Pancreas (tissue), 10 donors: Measurements from ENCODE around the gene APOL2. TPM values are rescaled to one million over a fixed set of nuclear protein-coding genes. Genes with fewer than 3 reads are reported as not detected.

ENCODE experiments used
- ATAC-seq, 4 donors: fragments of 200-7000 bp; cut with Tn5 transposase; one replicate each; pipeline versions ENCODE4 v1.8.0 to v1.9.1; 2020; ENCODE audit warnings: mild to moderate bottlenecking in 4 of 4, moderate library complexity in 4 of 4
- DNase-seq, 6 donors: peaks; one replicate each; pipeline ENCODE4 v3.0.0-alpha.2; 2020
- FAIRE-seq: peaks from 2 replicates; lab custom pipeline; 2012; peaks lifted over from hg19 to GRCh38; lab: Jason Lieb, UNC
- H3K27ac ChIP-seq, 4 donors: fragments of 200-600 bp; sonication (generic); 1 replicate in 3 of 4; 2 replicates in 1 of 4; pipeline versions ENCODE4 v1.5.0 to v1.8.0; 2020
- H3K27me3 ChIP-seq, 4 donors: fragments of 200-600 bp; one replicate each; pipeline ENCODE4 v1.8.0; 2021
- H3K36me3 ChIP-seq, 3 donors: fragments of 200-600 bp; sonication (generic) in 1 of 3; one replicate each; pipeline versions ENCODE4 v1.5.0 to v1.8.0; 2020 to 2021
- H3K4me1 ChIP-seq, 3 donors: fragments of 200-600 bp; one replicate each; pipeline ENCODE4 v1.8.0; 2021
- H3K4me3 ChIP-seq, 4 donors: fragments of 200-600 bp; sonication (generic) in 2 of 4; one replicate each; pipeline versions ENCODE4 v1.5.0 to v1.8.0; 2020 to 2021
- H3K9me3 ChIP-seq, 4 donors: fragments of 200-600 bp; one replicate each; pipeline ENCODE4 v1.8.0; 2021
- CTCF ChIP-seq, 4 donors: fragments of 200-600 bp; sonication (generic) in 3 of 4; IDR thresholded peaks; one replicate each; pipeline versions ENCODE4 v1.5.0 to v1.8.0; 2021; ENCODE audit warnings: antibody characterized with exemption in 4 of 4
- WGBS, 2 donors: extraction: QIAGEN DNeasy Blood & Tissue Kit; methylation state at CpG; one replicate each; pipeline ENCODE4 v1.1.7; 2013; 5-methylcytosine and 5-hydroxymethylcytosine counted together
- intact Hi-C, 3 donors: fragments of 100-400 bp; cut with DNase I; formaldehyde crosslinking; loops; one replicate each; pipeline versions ENCODE4 v1.11.1 to v1.14.2; 2022
- polyA plus RNA-seq, 2 donors: library from polyadenylated mRNA; stranded (reverse); fragments of 200-250 nt; gene quantifications; one replicate each; pipeline ENCODE4 v1.2.3, GENCODE V29; 2013
- total RNA-seq, 6 donors: library from RNA; stranded (reverse); fragmentation: NEBNext Ultra II Directional in 4 of 6; extraction: Animal tissue kit (Norgen Biotek cat#: 25700) in 4 of 6; gene quantifications; one replicate each; pipeline versions ENCODE4 v1.2.1 to v1.2.4, GENCODE V29; 2021 to 2023
- donor health status: healthy with polysubstance abuse.
- donor health status: DM: no; HTN: no; CAD: no; lungs with moderate emphysema.
- donor health status: DM: no; HTN: no; CAD: no.
- donor health status: control.
- donor health status: control.
- donor health status: Bipolar disorder and iron deficiency.
- donor health status: DM: yes; HTN: yes; CAD: no.
- donor health status: DM: no; HTN: no; CAD: no.
- donor health status: DM: no; HTN: no; CAD: no.
- donor health status: DM: yes; HTN: yes; CAD: no.

The APOL2 gene
- total and polyA plus RNA-seq, 8 donors = 6.3 to 23.4 (median 16.5) TPM

GRCh38 chr22:36222887-36223450, 16.4 kb downstream of the APOL2 start:
- Histone ChIP-seq H3K36me3 (peaks cover 0 to 7% (median 0%) of the 10 kb centered on the region in 3 donors), H3K4me3 (no peak overlapping the region), H3K27me3 (no peaks in the 10 kb centered on the region), H3K9me3 (no peaks in the 10 kb centered on the region), H3K27ac (no peak overlapping the region), H3K4me1 (no peaks in the 10 kb centered on the region)
- DNase-seq (no peak), FAIRE-seq (no peak), ATAC-seq (no peak)
- 73 to 77% methylated on average over 9 of the region's 9 CpGs for WGBS, 2 donors
- intact Hi-C loops = no loop called here
- no peak for TF ChIP-seq CTCF (IDR thresholded peaks at IDR 0.05)

DNA sequence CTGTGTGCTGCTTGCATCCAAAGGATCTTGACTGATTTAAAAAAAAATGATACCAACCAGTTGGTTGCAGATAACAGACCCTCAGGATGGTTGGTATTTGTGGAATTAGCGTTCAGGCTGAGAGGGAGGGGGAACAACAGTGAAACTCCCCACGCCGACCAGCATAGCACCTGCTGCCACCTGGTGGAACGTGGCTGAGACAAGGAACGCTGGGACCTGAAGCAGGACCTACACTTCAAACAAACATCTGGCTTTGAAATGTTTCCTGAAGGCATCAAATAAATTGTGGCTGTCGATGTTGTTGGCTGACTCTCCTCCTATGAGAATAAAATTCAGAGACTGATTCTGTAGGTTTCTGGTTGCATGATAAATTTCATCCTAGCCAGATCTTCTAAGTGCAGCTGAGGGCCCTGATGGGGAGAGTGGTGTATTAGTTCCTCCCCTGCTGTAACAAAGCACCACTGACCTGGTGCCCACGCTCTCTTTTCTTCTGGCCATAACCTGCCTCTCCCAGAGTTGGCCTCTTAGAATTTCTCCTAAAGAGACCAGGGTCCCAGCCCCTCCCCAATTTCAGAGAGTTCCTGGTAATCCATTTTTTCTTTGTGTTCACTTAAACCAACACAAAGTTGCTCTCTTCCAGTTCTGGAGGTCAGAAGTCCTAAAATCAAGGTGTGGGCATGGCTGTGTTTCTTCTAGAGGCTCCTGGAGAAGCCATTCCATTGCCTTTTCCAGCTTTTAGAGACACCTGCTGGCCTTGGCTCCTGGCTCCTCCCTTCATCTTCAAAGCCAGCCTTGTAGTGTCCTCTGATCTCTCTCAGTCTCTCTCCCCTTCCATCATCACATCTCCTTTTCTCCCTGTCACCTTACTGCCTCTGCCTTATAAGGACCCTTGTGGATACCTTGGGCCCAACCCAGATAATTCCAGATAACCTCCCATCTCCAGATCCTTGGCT, 17.3 kb downstream of the APOL2 start:
- Histone ChIP-seq H3K27ac (no peak overlapping the region), H3K36me3 (no peaks in the 10 kb centered on the region), H3K27me3 (no peaks in the 10 kb centered on the region), H3K4me1 (no peaks in the 10 kb centered on the region), H3K9me3 (no peaks in the 10 kb centered on the region), H3K4me3 (no peak overlapping the region)
- peak; percentile 14 to 38 (median 30) for TF ChIP-seq CTCF (IDR thresholded peaks at IDR 0.05)
- WGBS, 2 donors = 8 to 9% methylated on average over 7 of the region's 7 CpGs
- DNase-seq (peak in 1 of 6 donors; percentile 65), ATAC-seq (peak; percentile 76 to 91 (median 87)), FAIRE-seq (no peak)
- intact Hi-C loops = no loop called here

- intact Hi-C loops = no loop called here
- Histone ChIP-seq H3K4me1 (no peaks in the 10 kb centered on the region), H3K27ac (no peak overlapping the region), H3K36me3 (no peaks in the 10 kb centered on the region), H3K9me3 (no peaks in the 10 kb centered on the region), H3K4me3 (no peak overlapping the region), H3K27me3 (no peaks in the 10 kb centered on the region)
- DNase-seq (no peak), FAIRE-seq (no peak), ATAC-seq (peak in 3 of 4 donors; percentile 40 to 62 (median 41))
- 63 to 65% methylated on average over 9 of the region's 9 CpGs for WGBS, 2 donors
- no peak for TF ChIP-seq CTCF (IDR thresholded peaks at IDR 0.05)
These were observed 18.8 kb downstream of the APOL2 start for GRCh38 chr22:36220451-36220921.

DNA sequence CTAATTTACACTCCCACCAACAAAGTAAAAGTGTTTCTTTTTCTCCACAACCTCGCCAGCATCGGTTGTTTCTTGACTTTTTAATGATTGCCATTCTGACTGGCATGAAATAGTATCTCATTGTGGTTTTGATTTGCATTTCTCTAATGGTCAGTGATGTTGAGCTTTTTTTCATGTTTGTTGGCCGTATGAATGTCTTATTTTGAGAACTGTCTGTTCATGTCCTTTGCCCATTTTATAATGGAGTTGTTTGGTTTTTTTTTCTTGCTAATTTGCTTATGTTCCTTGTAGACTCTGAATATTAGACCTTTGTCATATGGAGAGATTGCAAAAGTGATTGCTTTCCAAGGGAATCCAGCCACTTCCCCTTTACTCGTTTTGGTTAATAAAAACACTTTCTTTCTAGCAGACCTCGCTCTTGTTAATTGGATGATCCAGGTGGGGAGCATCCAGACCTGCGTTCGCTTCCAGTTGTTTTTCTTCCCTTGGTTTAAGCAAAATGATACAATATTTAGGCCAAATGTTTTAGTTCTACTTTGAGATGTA, 20.6 kb downstream of the APOL2 start:
- no peaks in the 10 kb centered on the region for H3K4me1 ChIP-seq
- 77 to 84% methylated on average over 7 of the region's 7 CpGs for WGBS, 2 donors
- H3K9me3 ChIP-seq = no peaks in the 10 kb centered on the region
- H3K27ac ChIP-seq = no peak overlapping the region
- FAIRE-seq (no peak), DNase-seq (no peak), ATAC-seq (no peak)
- no peaks in the 10 kb centered on the region for H3K36me3 ChIP-seq
- H3K27me3 ChIP-seq = no peaks in the 10 kb centered on the region
- H3K4me3 ChIP-seq = no peak overlapping the region
- intact Hi-C loops = no loop called here
- TF ChIP-seq CTCF (IDR thresholded peaks at IDR 0.05) = no peak
